Superior temporal gyrus (tissue), 1 donor: ENCODE data around the gene AMBN.
"Not testable (repeated sequence)": the region's sequence is repeated elsewhere in the genome, so short reads cannot be mapped to it uniquely, and the experiment has no call there.

Experiments
- DNase-seq: peaks from one replicate; pipeline ENCODE4 v3.0.0-alpha.2; 2016; ENCODE audit errors: extremely low spot score

Gene AMBN

GRCh38 chr4:70607334-70607853 lies 15.3 kb downstream of the AMBN start:
- DNase-seq, result no peak

- DNase-seq, result no peak
Measured at GRCh38 chr4:70608324-70608723, 16.3 kb downstream of the AMBN start.

- no peak for DNase-seq
Measured at GRCh38 chr4:70613306-70614183, 21.5 kb downstream of the AMBN start.

- DNase-seq, result no peak
Measured at GRCh38 chr4:70614184-70614555, 22.1 kb downstream of the AMBN start.

- DNase-seq, result no peak
Measured at GRCh38 chr4:70619288-70619687, 27.2 kb downstream of the AMBN start.

GRCh38 chr4:70619778-70620177 lies 27.7 kb downstream of the AMBN start:
- DNase-seq, result no peak

- no peak for DNase-seq
Measured at GRCh38 chr4:70623323-70623722, 31.3 kb downstream of the AMBN start.

GRCh38 chr4:70624226-70624793 lies 32.3 kb downstream of the AMBN start:
- no peak for DNase-seq

GRCh38 chr4:70627620-70628019 lies 35.6 kb downstream of the AMBN start:
- no peak for DNase-seq

- no peak for DNase-seq
Measured at GRCh38 chr4:70628444-70628843, 36.4 kb downstream of the AMBN start, which contains the start of gene ENAM. TSS of gene ENAM (plus strand) at chr4:70628744. CDS start at chr4:70629501, 757 bp downstream.

- no peak for DNase-seq
Measured at GRCh38 chr4:70629469-70630090, 37.5 kb downstream of the AMBN start.

GRCh38 chr4:70630162-70630561 lies 38.1 kb downstream of the AMBN start:
- no peak for DNase-seq

- DNase-seq, result no peak
Measured at GRCh38 chr4:70632028-70632427, 40.0 kb downstream of the AMBN start.

- DNase-seq, result no peak
Measured at GRCh38 chr4:70634482-70634881, 42.4 kb downstream of the AMBN start.

GRCh38 chr4:70637239-70637913 lies 45.3 kb downstream of the AMBN start:
- DNase-seq, result no peak

GRCh38 chr4:70640192-70640591 lies 48.1 kb downstream of the AMBN start:
- no peak for DNase-seq

GRCh38 chr4:70650741-70651140 lies 58.7 kb downstream of the AMBN start:
- not testable (repeated sequence) for DNase-seq

- peak; percentile 75 for DNase-seq
Measured at GRCh38 chr4:70651864-70652506, 59.9 kb downstream of the AMBN start.

- DNase-seq, result no peak
Measured at GRCh38 chr4:70654605-70655011, 62.6 kb downstream of the AMBN start.
